HG03025 (cell line): Measurements from ENCODE around the gene PRR5L.
"Not testable (repeated sequence)": the region's sequence is repeated elsewhere in the genome, so short reads cannot be mapped to it uniquely, and the experiment has no call there.

Source experiments
- ATAC-seq: cut with Tn5 transposase; IDR thresholded peaks from one replicate; pipeline ENCODE4 v1.9.1; 2021; ENCODE audit warnings: mild to moderate bottlenecking, moderate library complexity; ENCODE audit not compliant: unreplicated experiment, low FRiP score

Gene PRR5L

DNA sequence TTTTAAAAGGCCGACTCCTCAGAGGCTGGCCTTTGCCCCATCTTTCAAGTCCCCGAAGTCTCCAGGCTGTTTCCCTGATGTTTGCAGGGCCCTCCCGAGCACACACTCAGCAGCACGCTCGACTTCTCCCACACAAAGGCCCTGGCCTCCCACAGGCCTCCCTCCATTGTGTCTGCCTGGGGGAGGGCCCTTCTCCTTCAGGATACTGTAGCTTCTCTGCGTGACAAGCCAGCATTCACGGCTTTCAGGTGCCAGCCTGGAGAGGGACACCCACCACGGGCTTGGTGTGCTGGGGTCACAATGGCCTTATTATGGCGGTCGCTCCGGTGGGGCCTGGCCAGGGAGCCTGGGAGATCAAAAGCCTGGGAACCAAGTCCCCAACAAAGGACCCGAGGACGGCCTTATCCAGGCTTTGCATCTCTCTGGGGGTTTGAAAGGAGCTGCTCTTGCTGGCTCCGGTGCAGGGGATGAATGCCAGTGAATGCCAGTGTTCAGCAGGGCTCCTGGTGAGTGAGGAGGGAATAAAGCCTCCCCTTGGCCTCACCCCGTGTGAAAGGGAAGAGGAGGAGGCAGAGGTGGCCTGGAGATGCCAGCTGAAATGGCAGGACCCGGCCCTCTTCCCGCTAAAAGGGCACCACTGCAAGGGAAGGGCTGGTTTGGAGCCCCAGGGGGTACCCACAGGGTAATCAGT, 159.0 kb downstream of the PRR5L start:
- ATAC-seq, result no peak

- no peak for ATAC-seq
Observed at GRCh38 chr11:36455658-36456111, 159.6 kb downstream of the PRR5L start.

GRCh38 chr11:36456156-36456555, 160.1 kb downstream of the PRR5L start:
- no peak for ATAC-seq

GRCh38 chr11:36458129-36458915, 162.2 kb downstream of the PRR5L start:
- ATAC-seq, result no peak

- ATAC-seq, result no peak
Observed at GRCh38 chr11:36459046-36459445, 163.0 kb downstream of the PRR5L start.

DNA sequence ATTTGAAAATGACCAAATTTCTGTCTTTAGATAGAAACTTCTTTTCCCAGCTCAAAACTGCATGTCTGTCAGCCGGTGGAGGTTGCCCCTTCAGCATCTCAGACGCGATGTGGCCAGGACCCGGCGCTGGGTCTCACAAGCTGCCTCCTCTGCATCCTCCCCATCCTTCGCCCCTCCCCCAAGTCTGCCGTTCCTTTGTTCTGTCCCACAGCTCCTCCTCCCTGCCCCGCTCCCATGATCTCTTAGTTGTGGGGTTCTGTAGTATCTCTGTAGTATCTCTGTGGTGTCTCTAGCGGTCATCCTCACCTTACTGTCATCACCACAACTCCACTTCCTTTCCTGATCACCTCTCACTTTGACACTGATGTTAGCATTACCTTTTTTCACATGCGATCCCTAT, 164.1 kb downstream of the PRR5L start:
- ATAC-seq, result no peak

- no peak for ATAC-seq
Observed at GRCh38 chr11:36462321-36462720, 166.2 kb downstream of the PRR5L start.

DNA sequence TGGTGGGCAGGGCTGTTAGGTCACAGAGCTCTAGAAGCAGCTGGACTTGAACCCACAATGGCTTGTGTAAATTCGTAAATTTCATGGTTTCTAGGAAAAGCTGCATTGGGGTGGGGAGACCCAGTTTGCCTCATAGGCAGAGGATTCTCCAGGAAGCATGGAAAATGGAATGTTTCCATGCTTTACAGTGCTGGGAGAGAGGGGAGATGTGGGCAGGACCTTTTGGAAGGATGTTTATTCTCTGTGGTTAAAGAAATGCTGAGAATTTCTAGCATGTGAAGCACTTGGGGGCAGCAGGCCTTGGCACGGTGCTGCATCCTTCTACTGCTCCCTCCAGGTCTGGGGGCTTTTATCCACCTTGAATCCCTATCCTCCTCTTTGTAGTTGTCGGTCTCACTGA, 167.7 kb downstream of the PRR5L start:
- no peak for ATAC-seq

- no peak for ATAC-seq
Observed at GRCh38 chr11:36464720-36465119, 168.6 kb downstream of the PRR5L start.

DNA sequence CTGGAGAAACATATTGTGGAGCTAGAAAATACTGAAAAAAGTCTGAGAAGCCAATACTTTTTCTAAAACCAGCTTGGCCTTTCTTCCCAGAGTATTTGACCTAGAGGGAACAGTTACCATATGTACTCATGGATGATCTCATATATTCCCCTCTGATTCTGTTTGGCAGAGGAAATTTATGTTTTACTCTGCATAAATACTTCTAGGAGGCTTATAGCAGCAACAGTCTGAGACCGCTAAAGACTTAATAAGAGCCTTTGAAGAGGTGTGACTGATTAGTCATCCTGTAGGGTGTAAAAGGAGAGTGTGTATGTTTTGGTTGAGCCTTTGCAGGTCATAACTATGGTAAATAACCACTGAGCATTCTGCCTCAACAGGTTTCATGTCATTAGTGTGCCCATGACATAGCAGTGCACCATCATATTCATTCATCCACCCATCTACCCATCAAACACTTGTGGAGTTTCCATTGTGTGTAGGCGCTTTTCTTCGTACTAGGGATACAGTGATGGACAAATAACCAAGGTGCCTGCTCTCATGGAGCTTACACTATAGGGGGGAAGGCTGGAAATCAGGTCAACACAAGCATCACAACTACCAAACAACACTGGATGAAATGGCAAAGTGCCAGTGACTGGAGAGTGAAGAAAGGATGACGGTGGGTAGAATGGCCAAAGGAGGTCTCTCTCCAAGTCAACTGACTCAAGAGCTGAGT, 169.5 kb downstream of the PRR5L start:
- ATAC-seq, result no peak

- ATAC-seq, result no peak
Observed at GRCh38 chr11:36467012-36467411, 170.9 kb downstream of the PRR5L start.

GRCh38 chr11:36467916-36468315, 171.8 kb downstream of the PRR5L start:
- ATAC-seq, result no peak

- no peak for ATAC-seq
Observed at GRCh38 chr11:36469063-36469462, 173.0 kb downstream of the PRR5L start.

- no peak for ATAC-seq
Observed at GRCh38 chr11:36469881-36470802, 174.1 kb downstream of the PRR5L start.

- no peak for ATAC-seq
Observed at GRCh38 chr11:36471577-36471976, 175.5 kb downstream of the PRR5L start.

DNA sequence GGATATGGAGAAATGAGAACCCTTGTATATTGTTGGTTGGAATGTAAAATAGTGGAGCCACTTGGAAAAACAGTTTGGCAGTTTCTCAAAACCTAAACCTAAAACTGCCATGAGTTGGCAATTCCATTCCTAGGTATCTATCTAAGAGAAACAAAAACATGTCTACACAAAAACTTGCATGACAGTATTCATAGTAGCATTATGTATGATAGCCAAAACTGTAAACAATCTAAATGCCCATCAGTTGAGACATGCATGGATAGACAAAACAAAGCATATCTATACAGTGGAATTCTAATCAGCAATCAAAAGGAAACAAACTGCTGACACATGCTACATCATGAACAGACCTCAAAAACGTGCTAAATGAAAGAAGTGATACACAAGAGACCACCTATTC, 179.1 kb downstream of the PRR5L start:
- no peak for ATAC-seq

- no peak for ATAC-seq
Observed at GRCh38 chr11:36478700-36479329, 182.7 kb downstream of the PRR5L start.

GRCh38 chr11:36480833-36481232, 184.7 kb downstream of the PRR5L start:
- ATAC-seq, result no peak

- ATAC-seq, result not testable (repeated sequence)
Observed at GRCh38 chr11:36483042-36483441, 187.0 kb downstream of the PRR5L start.
